HS-5 (cell line): ENCODE data around the gene AP4B1.

Experiments used
- DNase-seq: peaks from one replicate; pipeline ENCODE4 v3.0.0-alpha.2; 2012; ENCODE audit warnings: low read depth

Gene AP4B1

GRCh38 chr1:113930499-113931161 lies 26.0 kb upstream of the AP4B1 start:
- no peak for DNase-seq

DNA sequence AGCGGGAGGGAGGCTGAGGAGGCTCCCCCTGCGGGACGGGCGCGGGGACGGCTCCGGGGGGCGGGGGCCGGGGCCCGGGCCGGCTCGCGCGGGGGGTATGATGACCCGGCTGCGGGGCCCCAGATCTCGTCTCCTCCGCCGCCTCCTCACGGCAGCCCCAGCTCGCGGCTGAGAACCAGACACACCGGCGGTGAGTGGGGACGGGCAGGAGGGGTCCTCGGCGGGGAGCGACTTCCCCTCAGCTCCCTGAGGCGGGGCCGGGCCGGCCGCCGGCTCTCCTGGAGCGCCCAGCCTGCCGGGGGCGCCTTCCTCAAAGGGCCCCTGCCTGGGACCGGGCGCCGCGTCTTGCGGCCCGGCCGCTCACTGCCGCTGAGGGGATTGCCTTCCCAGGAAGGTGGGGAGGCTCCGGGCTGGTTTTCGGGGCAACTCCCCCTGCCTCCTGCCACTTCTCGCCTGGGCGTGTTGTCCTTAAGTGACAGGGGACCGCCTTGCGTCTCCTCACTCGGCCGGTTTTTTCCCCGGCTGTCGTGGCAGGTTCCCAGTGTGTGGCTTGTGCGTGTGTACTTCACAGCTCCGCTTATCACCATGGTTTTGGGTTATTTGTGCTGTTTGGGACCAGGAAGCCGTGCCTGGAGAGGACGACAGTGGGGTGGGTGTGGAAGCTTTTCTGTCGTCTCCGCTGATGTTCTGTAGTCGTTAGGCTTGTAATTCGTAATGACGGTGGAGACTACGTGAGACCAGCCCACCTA lies 25.3 kb upstream of the AP4B1 start:
- no peak for DNase-seq

DNA sequence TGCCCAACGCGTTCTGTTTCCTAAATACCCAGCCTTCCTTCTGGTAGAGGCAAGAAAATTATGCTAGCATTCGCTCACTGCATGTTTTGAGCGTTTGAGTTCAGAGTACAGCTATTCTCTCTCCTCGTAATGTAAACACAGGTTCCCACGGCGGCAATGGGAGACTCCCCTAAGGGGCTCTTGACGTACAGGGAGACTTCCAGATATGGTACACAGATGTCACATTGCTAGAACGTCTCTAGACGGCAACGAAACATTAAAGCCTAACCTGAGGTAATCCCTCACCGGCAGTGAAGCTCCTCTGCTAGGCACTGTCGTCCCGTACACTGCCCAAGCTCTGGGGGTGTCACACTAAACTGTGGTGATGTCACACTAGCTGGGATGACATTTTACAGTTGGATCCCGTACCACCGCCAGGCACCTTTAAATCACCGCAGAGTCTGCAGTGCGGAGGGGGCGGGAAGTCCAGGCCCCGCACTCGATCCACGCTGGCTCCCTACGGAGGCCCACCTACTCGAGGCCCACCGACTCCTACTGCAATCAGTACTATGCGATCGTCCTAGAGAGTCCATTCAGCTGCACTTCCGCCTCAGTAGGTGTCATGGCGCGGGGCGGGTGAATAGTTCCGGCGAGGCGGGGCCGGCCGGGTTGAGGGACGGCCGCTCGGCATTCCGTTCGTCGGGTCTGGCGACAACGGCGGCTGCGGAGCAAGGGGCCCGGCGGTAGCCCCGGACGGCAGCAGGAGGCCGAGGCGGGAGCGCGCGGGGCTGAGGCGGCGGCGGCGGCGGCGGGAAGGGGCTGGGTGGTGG lies 24.5 kb upstream of the AP4B1 start, which contains the start of gene HIPK1:
Gene HIPK1, plus strand, starts transcription at position 384 of the 809 bp plus-strand sequence.
- DNase-seq: no peak

GRCh38 chr1:113928187-113928930 lies 23.8 kb upstream of the AP4B1 start:
- DNase-seq: no peak

- no peak for DNase-seq
Measured at GRCh38 chr1:113924473-113924872, 19.9 kb upstream of the AP4B1 start.

- no peak for DNase-seq
Measured at GRCh38 chr1:113922957-113923356, 18.4 kb upstream of the AP4B1 start.

DNA sequence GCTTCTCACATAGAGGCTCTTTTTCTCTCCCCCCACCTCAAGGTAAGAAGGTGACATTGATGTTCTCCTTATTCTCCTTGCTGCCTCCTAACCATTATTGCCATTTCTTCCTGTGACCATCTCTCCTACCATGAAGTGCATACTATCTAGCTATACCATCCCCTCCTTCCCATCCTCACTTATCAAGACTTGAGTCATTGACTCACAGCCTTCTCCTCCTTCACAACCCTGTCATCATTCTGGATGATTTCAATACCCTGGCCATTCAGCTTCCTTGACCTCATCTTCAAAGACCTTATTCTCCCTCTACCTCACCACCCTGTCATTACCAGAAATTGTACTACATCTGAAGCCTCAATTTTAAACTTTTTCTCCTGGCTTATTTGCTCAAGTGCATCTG lies 13.6 kb upstream of the AP4B1 start:
- no peak for DNase-seq

GRCh38 chr1:113917400-113918082 lies 12.9 kb upstream of the AP4B1 start:
- no peak for DNase-seq

DNA sequence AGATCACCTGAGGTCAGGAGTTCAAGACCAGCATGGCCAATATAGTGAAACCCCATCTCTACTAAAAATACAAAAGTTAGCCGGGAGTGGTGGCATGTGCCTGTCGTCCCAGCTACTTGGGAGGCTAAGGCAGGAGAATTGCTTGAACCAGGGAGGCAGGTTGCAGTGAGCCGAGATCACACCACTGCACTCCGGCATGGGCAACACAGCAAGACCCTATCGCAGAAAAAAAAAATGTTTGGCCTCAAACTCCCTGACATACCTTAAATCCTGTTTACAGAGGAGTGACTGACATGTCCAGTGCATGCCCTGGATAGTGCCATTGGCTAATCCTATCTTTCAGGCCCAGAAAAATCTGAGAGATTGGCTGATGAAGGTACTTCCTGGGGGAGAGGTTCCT lies 12.4 kb upstream of the AP4B1 start:
- DNase-seq: no peak

DNA sequence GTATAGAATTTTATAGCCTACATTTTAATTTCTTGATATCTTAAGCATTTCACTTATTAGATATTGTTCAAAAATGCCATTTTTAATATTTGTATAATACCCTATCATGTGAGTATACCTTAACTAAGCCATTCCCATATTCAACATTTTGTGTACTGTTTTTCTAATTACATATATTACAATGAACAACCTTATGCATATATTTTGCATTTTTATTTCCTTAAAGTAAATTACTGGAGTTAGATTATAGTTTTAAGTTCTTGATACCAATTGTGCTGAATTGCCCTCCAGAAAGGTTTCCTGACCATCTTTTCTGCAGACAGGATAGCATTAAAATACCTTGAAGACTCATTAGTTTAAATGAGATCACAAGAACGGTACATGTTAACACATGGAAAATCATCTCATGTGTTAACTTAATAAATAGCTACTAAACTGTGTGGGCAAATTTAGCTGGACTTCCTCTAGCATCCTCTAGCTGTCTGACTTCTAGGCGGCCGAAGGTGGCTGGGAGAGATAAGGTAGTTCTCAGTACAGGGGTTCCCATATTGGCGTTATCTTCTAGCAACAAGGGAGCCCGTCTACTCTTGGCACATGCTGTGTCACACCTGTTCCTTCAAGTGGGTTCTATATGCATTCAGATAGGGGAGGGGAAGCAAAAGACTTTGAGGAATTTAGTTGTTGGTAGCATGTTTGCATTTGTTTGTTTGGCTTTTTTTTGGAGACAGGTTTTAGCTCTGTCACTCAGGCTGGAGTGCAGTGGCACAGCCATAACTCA lies 9.5 kb upstream of the AP4B1 start:
- no peak for DNase-seq

DNA sequence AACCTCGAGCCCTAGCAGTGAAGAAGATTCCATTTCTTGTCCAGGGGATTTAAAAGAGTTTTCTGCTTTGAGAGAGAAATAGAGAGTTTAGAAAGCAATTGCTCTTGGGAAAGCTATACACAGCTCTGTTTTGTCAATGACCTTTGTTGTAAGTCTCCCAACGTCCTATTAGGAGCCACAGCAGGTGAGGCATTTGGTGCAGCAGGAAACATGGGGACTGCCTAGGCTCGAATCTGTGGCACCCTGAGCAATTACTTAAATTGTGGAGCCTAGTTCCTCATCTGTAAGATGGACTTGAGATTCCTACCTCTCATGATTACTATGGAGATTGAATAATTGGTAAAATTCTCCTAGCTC lies 8.7 kb upstream of the AP4B1 start:
- no peak for DNase-seq

- no peak for DNase-seq
Measured at GRCh38 chr1:113912594-113913311, 8.2 kb upstream of the AP4B1 start.

GRCh38 chr1:113905435-113905861 lies 849 bp upstream of the AP4B1 start:
- DNase-seq: no peak

DNA sequence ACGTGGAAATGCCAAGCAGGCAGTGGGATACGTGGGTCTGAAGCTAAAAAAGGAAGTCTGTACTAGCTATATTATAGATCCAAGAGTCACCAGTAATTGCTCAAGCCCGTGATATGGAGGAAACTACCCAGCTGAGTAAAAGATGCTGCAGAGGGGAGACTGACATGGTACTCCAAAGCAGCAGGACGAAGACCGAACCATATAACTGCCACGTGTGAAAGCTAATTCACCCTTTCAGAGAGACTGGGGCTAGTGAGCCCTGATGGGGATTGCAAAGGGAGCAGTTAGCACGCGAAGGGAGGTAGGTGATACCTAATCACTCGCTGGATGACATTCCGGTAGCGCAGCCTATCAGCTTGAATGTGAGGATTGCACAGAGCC lies 316 bp downstream of the AP4B1 start:
- no peak for DNase-seq

DNA sequence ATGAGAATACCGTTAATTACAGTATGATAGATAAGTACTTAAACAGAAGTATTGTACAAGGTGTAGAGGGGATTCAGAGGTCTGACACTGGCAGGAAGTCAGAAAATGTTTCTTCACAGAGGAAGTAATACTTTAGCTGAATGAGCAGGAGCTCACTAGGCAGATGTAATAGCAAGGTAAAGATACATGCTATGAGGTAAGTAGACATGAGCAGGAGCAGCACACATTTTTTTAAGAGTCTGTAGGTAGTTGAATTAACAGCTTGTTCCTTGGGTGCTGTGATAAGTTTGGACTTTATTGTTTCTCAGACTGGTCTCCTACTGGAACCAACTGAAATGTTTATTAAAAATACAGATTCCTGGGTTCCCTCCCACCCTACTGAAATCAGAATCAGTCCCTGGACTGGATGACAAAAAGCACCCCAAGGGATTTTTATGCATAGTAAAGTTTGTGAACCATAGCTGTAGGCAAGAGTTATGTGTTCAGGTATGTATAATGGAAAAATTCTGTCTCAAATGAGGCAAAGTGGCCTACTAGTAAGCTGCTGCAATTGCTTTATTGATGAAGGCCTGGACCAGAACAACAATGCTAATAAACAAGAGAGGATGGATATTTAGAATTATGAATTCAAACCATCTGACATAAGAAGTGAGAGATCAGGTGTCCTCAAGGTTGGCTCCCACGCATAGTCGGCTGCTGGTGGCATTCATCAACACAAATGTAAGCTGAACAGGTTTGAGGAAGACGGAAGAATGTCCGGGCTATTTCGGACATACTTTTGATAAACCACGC lies 902 bp downstream of the AP4B1 start:
- no peak for DNase-seq

- DNase-seq: no peak
Measured at GRCh38 chr1:113901191-113901590, 3.4 kb downstream of the AP4B1 start.

DNA sequence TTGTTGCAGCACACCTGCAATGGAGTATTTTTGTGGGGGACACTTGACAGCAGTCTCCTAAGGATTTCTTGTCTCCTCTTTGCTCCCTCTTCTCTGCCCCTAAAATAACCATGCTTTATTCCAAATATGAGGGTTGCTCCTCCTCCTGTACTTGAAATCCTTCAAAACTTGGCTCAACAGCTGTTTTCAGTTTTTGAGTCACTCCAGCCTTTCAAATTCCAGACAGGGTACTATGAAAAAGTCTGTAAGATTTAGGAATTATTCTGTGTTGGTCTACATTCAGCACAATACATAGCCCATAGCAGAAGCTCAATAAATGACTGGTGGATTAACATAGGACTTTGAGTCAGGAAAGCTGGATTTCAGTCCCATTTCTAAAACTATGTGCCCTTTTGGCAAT lies 5.5 kb downstream of the AP4B1 start:
- no peak for DNase-seq

DNA sequence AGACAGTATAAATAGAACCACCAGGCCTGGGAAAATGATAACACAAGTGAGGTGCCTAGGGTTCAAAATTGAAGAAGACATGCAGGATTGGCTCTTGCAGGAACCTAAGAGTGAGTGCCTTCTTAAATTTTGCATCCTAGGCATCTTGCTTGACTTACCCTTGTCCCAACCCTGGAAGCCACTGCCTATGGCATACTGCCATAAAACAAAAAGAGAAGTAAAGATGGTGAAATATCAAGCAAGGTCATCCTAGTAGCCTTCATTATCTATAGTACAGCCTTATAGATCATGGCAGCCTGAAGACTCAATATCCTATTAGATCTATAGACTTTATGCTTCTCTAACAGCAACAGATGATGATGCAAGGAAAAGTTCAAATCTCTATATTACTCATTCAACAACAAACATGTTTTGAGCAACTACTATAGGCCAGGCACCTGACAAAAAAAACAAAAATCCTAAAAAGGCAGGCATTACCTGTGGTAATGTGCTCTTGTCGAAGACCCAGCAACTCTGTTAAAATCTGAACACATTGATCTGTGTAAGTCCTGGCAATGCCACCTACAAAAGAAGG lies 6.3 kb downstream of the AP4B1 start:
- no peak for DNase-seq

DNA sequence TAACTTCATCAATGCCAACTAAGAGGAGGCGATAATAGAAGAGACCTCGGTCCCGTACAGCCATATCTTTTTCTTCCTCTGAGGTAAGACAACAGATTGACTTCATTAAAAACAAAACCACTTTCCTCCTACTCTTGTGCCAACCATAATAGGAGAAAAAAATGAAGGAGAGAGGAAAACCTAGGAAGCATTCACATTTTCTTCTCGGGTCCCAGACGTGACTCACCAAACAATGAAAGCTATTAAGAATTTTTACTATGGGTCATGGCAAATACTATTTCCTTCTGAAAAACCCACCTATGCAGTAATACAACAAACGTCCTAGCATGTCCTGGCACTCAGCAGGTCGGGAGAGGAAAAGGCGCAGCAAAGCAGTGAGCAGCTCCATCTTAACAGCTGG lies 8.6 kb downstream of the AP4B1 start:
- no peak for DNase-seq
